Measurements from ENCODE around the gene DOCK3. TPM values are rescaled to one million over a fixed set of nuclear protein-coding genes. Genes with fewer than 3 reads are reported as not detected.
"Not testable (repeated sequence)": the region's sequence is repeated elsewhere in the genome, so short reads cannot be mapped to it uniquely, and the experiment has no call there.

Gene DOCK3
- total RNA-seq, 4 donors from 2014 or later: 2.1 to 8.6 (median 2.9) TPM

DNA sequence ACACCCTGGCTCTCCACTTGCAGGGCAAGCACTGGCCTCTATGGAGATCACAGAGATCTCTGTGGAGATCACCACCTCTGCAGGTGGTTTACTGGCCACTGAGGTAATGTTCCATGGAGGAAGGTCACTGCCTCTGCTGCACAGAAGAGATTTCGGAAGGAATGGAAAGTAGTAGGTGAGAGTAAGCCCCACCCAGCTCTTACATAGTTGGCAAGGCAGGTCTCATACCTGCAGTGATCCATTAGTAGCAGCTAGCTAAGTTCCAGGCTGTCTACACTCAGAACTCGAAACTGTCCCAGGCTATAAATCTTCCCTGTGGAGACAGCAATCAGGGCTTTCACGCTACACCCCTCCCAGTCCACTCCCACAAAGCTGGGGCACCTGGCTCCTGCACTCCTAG, 516.1 kb downstream of the DOCK3 start:
- Histone ChIP-seq H3K4me3 (no peak overlapping the region), H3K27me3 (no peaks in the 10 kb centered on the region), H3K4me1 (no peaks in the 10 kb centered on the region), H3K36me3 (no peaks in the 10 kb centered on the region), H3K9me3 (peaks cover under 1% of the 10 kb centered on the region), H3K27ac (no peak overlapping the region)
- WGBS: 54% methylated on average over 3 of the region's 3 CpGs
- DNase-seq (ENCODE audit: low spot score in 2 of 2): no peak
- TF ChIP-seq EP300 (IDR thresholded peaks at IDR 0.05) (no peak), POLR2AphosphoS5 (IDR thresholded peaks at IDR 0.05) (no peak), POLR2A (IDR thresholded peaks at IDR 0.05) (no peak)
- TF ChIP-seq, protein P1, sequence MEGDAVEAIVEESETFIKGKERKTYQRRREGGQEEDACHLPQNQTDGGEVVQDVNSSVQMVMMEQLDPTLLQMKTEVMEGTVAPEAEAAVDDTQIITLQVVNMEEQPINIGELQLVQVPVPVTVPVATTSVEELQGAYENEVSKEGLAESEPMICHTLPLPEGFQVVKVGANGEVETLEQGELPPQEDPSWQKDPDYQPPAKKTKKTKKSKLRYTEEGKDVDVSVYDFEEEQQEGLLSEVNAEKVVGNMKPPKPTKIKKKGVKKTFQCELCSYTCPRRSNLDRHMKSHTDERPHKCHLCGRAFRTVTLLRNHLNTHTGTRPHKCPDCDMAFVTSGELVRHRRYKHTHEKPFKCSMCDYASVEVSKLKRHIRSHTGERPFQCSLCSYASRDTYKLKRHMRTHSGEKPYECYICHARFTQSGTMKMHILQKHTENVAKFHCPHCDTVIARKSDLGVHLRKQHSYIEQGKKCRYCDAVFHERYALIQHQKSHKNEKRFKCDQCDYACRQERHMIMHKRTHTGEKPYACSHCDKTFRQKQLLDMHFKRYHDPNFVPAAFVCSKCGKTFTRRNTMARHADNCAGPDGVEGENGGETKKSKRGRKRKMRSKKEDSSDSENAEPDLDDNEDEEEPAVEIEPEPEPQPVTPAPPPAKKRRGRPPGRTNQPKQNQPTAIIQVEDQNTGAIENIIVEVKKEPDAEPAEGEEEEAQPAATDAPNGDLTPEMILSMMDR (IDR thresholded peaks at IDR 0.05): no peak

GRCh38 chr3:51191768-51192167, 517.0 kb downstream of the DOCK3 start:
- Histone ChIP-seq H3K27ac (no peak overlapping the region), H3K36me3 (no peaks in the 10 kb centered on the region), H3K4me3 (no peak overlapping the region), H3K27me3 (no peaks in the 10 kb centered on the region), H3K9me3 (peaks cover 4% of the 10 kb centered on the region), H3K4me1 (no peaks in the 10 kb centered on the region)
- DNase-seq (ENCODE audit: low spot score in 2 of 2): no peak
- TF ChIP-seq POLR2AphosphoS5 (IDR thresholded peaks at IDR 0.05) (no peak), POLR2A (IDR thresholded peaks at IDR 0.05) (no peak), EP300 (IDR thresholded peaks at IDR 0.05) (no peak)
- TF ChIP-seq, protein P1 (IDR thresholded peaks at IDR 0.05): no peak

DNA sequence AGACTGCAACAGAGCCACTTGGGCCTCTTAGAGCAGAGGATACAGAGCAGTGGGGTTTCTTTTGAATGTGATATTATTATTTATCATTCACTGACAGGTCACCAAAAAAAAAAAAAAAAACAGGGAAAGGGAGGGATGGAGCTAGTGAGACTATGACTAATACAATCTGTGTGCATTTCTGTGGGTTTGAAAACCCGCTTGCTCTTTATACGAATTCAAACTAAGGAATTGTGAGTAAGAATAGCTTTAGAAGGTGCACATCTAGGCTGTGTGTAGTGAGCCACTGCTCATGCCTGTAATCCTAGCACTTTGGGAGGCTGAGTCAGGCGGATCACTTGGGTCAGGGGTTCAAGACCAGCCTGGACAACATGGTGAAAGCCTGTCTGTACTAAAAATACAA, 523.8 kb downstream of the DOCK3 start:
- H3K9me3 ChIP-seq: peaks cover 4% of the 10 kb centered on the region
- no peaks in the 10 kb centered on the region for H3K36me3 ChIP-seq
- 82% methylated on average over 3 of the region's 3 CpGs for WGBS
- no peak overlapping the region for H3K27ac ChIP-seq
- no peaks in the 10 kb centered on the region for H3K27me3 ChIP-seq
- H3K4me1 ChIP-seq: no peaks in the 10 kb centered on the region
- H3K4me3 ChIP-seq: no peak overlapping the region
- no peak for DNase-seq (ENCODE audit: low spot score in 2 of 2)
- TF ChIP-seq POLR2AphosphoS5 (IDR thresholded peaks at IDR 0.05) (no peak), EP300 (IDR thresholded peaks at IDR 0.05) (no peak), POLR2A (IDR thresholded peaks at IDR 0.05) (no peak)
- TF ChIP-seq, protein P1 (IDR thresholded peaks at IDR 0.05): no peak

DNA sequence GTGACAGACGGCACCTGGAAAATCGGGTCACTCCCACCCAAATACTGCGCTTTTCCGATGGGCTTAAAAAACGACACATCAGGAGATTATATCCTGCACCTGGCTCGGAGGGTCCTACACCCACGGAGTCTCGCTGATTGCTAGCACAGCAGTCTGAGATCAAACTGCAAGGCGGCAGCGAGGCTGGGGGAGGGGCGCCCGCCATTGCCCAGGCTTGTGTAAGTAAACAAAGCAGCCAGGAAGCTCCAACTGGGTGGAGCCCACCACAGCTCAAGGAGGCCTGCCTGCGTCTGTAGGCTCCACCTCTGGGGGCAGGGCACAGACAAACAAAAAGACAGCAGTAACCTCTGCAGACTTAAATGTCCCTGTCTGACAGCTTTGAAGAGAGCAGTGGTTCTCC, 524.6 kb downstream of the DOCK3 start:
- not testable (repeated sequence) for H3K36me3 ChIP-seq; H3K27me3 ChIP-seq; H3K27ac ChIP-seq; H3K4me1 ChIP-seq; H3K4me3 ChIP-seq; DNase-seq (ENCODE audit: low spot score in 2 of 2); H3K9me3 ChIP-seq
- WGBS: 89% methylated on average over 12 of the region's 13 CpGs

DNA sequence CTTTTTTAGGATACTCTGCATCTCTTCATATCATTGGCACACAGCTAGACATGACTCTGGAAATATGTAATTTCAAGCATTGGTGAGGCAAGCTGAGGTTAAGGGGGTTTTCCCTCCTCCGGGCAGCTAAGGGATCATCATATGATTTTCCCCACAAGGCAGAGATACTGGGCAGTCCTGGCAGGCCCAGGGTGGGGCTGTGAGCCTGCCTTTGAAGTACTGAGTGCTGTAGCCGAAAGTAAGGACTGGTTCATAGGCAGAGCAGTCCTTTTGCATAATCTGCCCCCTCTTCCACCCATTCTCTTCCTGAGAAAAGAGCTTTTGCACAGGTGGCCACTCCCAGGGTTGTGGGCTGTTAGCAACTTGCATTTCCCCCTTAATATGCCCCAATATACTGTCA, 541.6 kb downstream of the DOCK3 start:
- Histone ChIP-seq H3K27ac (no peak overlapping the region), H3K4me3 (no peak overlapping the region), H3K4me1 (no peaks in the 10 kb centered on the region), H3K27me3 (no peaks in the 10 kb centered on the region), H3K36me3 (no peaks in the 10 kb centered on the region), H3K9me3 (no peaks in the 10 kb centered on the region)
- TF ChIP-seq EP300 (IDR thresholded peaks at IDR 0.05): no peak
- no peak for DNase-seq (ENCODE audit: low spot score in 2 of 2)
- WGBS: 62% methylated on average over 2 of the region's 2 CpGs

GRCh38 chr3:51221959-51222358, 547.2 kb downstream of the DOCK3 start:
- no peaks in the 10 kb centered on the region for H3K27me3 ChIP-seq

More at GRCh38 chr3:51221959-51222358, 547.2 kb downstream of the DOCK3 start:
- no peak for DNase-seq (ENCODE audit: low spot score in 2 of 2)
- TF ChIP-seq POLR2A (IDR thresholded peaks at IDR 0.05) (no peak), EP300 (IDR thresholded peaks at IDR 0.05) (no peak), POLR2AphosphoS5 (IDR thresholded peaks at IDR 0.05) (no peak)
- TF ChIP-seq, protein P1 (IDR thresholded peaks at IDR 0.05): no peak
- H3K27ac ChIP-seq: no peak overlapping the region
- 85% methylated on average over 2 of the region's 2 CpGs for WGBS
- no peaks in the 10 kb centered on the region for H3K4me1 ChIP-seq
- H3K36me3 ChIP-seq: no peaks in the 10 kb centered on the region
- H3K9me3 ChIP-seq: no peaks in the 10 kb centered on the region
- H3K4me3 ChIP-seq: no peak overlapping the region
